A673 (cell line): ENCODE results near the gene HMOX2.

Experiments
- EZH2 ChIP-seq: fragments of 200-600 bp; sonication (generic); IDR thresholded peaks from 2 replicates; pipeline ENCODE4 v1.6.1; 2017; ENCODE audit warnings: borderline replicate concordance, low read depth, mild to moderate bottlenecking, mixed read lengths, antibody characterized with exemption, low read length; ENCODE audit not compliant: poor library complexity, severe bottlenecking
- TF ChIP-seq, protein P1 (sequence below): fragments of 300-800, 200-600 bp; sonication (generic); conservative IDR thresholded peaks from 2 replicates; pipeline ENCODE4 v1.5.1; 2017; ENCODE audit warnings: low read depth, mild to moderate bottlenecking, antibody characterized with exemption, low read length, moderate library complexity, mixed read lengths

DNA sequence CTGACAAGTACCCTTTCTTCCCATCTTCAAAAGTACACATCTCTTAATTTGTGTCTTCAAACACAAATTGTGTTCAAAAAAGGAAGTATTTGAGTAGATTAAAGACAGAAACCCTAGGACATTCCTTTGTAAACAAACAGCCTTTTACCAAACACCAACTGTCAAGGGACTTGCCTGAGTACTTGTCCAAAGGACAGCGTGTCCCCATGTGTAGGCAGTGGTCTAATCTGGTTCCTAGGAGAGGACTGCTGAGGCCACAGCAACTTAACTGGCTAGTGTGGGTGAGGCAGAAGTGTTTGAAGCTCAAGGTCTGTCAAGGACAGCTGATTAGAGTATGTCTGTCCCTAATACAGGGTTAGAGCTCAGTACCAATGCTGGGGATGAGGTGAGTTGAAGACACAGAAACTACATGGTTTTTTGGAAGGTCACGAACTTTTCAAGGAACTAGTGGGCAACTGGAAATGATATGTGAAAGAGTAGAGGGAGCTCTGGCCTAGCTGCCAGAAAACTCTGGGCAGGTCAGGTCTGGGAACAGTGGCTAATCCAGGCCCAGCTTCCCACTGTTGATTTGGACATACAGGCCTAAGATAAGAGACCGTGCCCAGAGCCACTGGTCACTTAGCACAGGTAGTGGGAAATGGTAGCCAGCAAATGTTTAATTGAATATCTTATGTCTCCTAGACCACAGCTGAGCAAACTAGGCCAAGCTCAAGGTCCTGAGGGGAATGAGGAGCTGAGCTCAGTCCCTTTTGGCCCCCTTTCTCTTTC is 10.1 kb downstream of the HMOX2 start:
- TF ChIP-seq, protein P1, sequence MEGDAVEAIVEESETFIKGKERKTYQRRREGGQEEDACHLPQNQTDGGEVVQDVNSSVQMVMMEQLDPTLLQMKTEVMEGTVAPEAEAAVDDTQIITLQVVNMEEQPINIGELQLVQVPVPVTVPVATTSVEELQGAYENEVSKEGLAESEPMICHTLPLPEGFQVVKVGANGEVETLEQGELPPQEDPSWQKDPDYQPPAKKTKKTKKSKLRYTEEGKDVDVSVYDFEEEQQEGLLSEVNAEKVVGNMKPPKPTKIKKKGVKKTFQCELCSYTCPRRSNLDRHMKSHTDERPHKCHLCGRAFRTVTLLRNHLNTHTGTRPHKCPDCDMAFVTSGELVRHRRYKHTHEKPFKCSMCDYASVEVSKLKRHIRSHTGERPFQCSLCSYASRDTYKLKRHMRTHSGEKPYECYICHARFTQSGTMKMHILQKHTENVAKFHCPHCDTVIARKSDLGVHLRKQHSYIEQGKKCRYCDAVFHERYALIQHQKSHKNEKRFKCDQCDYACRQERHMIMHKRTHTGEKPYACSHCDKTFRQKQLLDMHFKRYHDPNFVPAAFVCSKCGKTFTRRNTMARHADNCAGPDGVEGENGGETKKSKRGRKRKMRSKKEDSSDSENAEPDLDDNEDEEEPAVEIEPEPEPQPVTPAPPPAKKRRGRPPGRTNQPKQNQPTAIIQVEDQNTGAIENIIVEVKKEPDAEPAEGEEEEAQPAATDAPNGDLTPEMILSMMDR = no peak
- TF ChIP-seq EZH2 = no peak
